Loucy (cell line): Measurements from ENCODE around the gene TARM1.

Experiments used
- EZH2phosphoT487 ChIP-seq: fragments of 200-600 bp; IDR thresholded peaks from 2 replicates; pipeline ENCODE4 v1.6.1; 2018; ENCODE audit warnings: antibody characterized with exemption, mild to moderate bottlenecking, moderate library complexity, borderline replicate concordance
- TF ChIP-seq, protein P1 (sequence below): fragments of 200-600 bp; sonication (generic); conservative IDR thresholded peaks from 2 replicates; pipeline ENCODE4 v1.5.1; 2014; ENCODE audit warnings: mild to moderate bottlenecking, antibody characterized with exemption, low read length

DNA sequence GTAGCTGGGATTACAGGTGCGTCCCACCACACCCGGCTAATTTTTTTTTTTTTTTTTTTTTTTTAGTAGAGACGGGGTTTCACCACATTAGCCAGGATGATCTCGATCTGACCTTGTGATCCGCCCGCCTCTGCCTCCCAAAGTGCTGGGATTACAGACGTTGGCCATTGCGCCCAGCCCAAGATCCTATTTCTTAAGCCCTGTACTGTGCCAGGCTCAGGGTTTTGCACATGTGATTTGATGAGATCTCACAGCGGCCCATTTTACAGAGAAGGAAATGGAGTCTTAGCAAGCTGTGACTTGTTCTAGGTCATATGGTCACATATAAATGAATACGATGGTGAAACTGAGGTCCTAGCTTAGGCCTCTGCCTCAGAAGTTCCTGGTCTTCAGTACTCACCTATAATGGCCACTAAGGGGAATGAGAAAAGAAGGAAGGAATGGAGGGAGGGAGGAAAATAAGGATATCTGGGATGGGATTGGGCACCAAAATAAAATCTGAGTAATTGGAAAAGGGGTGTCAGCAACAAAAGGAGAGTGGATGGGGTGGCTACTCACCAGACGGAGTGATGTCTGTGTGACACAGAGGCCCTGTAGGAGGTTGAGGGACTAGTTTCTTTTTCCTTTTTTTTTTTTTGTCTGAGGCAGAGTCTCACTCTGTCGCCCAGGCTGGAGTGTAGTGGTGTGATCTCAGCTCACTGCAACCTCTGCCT is 18.2 kb upstream of the TARM1 start:
- TF ChIP-seq, protein P1, sequence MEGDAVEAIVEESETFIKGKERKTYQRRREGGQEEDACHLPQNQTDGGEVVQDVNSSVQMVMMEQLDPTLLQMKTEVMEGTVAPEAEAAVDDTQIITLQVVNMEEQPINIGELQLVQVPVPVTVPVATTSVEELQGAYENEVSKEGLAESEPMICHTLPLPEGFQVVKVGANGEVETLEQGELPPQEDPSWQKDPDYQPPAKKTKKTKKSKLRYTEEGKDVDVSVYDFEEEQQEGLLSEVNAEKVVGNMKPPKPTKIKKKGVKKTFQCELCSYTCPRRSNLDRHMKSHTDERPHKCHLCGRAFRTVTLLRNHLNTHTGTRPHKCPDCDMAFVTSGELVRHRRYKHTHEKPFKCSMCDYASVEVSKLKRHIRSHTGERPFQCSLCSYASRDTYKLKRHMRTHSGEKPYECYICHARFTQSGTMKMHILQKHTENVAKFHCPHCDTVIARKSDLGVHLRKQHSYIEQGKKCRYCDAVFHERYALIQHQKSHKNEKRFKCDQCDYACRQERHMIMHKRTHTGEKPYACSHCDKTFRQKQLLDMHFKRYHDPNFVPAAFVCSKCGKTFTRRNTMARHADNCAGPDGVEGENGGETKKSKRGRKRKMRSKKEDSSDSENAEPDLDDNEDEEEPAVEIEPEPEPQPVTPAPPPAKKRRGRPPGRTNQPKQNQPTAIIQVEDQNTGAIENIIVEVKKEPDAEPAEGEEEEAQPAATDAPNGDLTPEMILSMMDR, result no peak
- no peak for TF ChIP-seq EZH2phosphoT487
